Measurements from ENCODE around the gene CATSPER3.

GRCh38 chr5:135055396-135055795 is 87.7 kb downstream of the CATSPER3 start:
- TF ChIP-seq EZH2 (IDR thresholded peaks at IDR 0.05; ENCODE audit: insufficient read depth, low read length), result no peak
- TF ChIP-seq CTCF (IDR thresholded peaks at IDR 0.05; ENCODE audit: insufficient read depth, low read depth, low read length), result no peak

All from astrocyte (in vitro differentiated cells and primary cell).